Lung (tissue), 12 donors: ENCODE measurements around the gene DNAJC15. TPM values are rescaled to one million over a fixed set of nuclear protein-coding genes. Genes with fewer than 3 reads are reported as not detected.

Source experiments
- ATAC-seq: fragments of 200-7000 bp; cut with Tn5 transposase; one replicate; pipeline ENCODE4 v1.9.1; 2020; ENCODE audit warnings: moderate number of reproducible peaks; ENCODE audit not compliant: insufficient read depth, low FRiP score
- DNase-seq, 3 donors: peaks; one replicate each; pipeline ENCODE4 v3.0.0-alpha.2; 2013 to 2017
- H3K27ac ChIP-seq, 2 donors: one replicate each; pipeline ENCODE4 v1.5.1; 2013; ENCODE audit warnings: mild to moderate bottlenecking in 2 of 2, moderate library complexity in 2 of 2, control low read depth in 1 of 2, inconsistent platforms in 1 of 2, low read depth in 1 of 2, low read length in 1 of 2
- H3K27me3 ChIP-seq, 3 donors: one replicate each; pipeline ENCODE4 v1.5.1; 2013; ENCODE audit warnings: low read length in 2 of 3; ENCODE audit not compliant: control insufficient read depth in 3 of 3, insufficient read depth in 3 of 3
- H3K36me3 ChIP-seq, 4 donors: one replicate each; pipeline ENCODE4 v1.5.1; 2013; ENCODE audit warnings: low read length in 4 of 4, mild to moderate bottlenecking in 1 of 4, moderate library complexity in 1 of 4; ENCODE audit not compliant: control insufficient read depth in 4 of 4, insufficient read depth in 4 of 4
- H3K4me1 ChIP-seq, 5 donors: one replicate each; pipeline ENCODE4 v1.5.1; 2013; ENCODE audit warnings: low read length in 5 of 5, mild to moderate bottlenecking in 2 of 5, moderate library complexity in 1 of 5; ENCODE audit not compliant: control insufficient read depth in 5 of 5, insufficient read depth in 5 of 5
- H3K4me3 ChIP-seq: one replicate; pipeline ENCODE4 v1.5.1; 2013; ENCODE audit warnings: mild to moderate bottlenecking, control low read depth, moderate library complexity
- H3K9ac ChIP-seq, 2 donors: one replicate each; pipeline ENCODE4 v1.5.1; 2013; ENCODE audit warnings: low read length in 2 of 2, control low read depth in 1 of 2; ENCODE audit not compliant: insufficient read depth in 1 of 2
- H3K9me3 ChIP-seq, 4 donors: one replicate each; pipeline ENCODE4 v1.5.1; 2013; ENCODE audit warnings: low read length in 3 of 4, mild to moderate bottlenecking in 1 of 4, moderate library complexity in 1 of 4; ENCODE audit not compliant: control insufficient read depth in 4 of 4, insufficient read depth in 3 of 4
- CTCF ChIP-seq: IDR thresholded peaks from 2 replicates; pipeline ENCODE4 v1.5.1; 2012; ENCODE audit warnings: mild to moderate bottlenecking; ENCODE audit errors: control extremely low read depth, extremely low read depth
- WGBS, 2 donors: extraction: QIAGEN DNeasy Blood & Tissue Kit; methylation state at CpG; one replicate each; pipeline ENCODE4 v1.1.7; 2013; 5-methylcytosine and 5-hydroxymethylcytosine counted together
- polyA plus RNA-seq, 2 donors: library from polyadenylated mRNA; stranded (reverse); fragments of 200-250 nt; gene quantifications; one replicate each; pipeline ENCODE4 v1.2.1, GENCODE V29; 2013
- total RNA-seq, 2 donors: library from RNA; depleted of rRNA in 1 of 2; stranded (reverse); fragments of >200 nt in 1 of 2; gene quantifications; one replicate each; pipeline ENCODE4 v1.2.1, GENCODE V29; 2014 to 2021
- donor health status: control.
- donor health status: control.
- donor health status: Bipolar disorder and iron deficiency.
- donor health status: healthy.
- donor health status: DM: yes; HTN: yes; CAD: no.

The DNAJC15 gene
- total and polyA plus RNA-seq, 4 donors = 16.8 to 21.8 (median 19.2) TPM

- Histone ChIP-seq H3K27me3 (no peaks in the 10 kb centered on the region), H3K4me3 (no peak overlapping the region), H3K4me1 (peaks cover 0 to 7% (median 2%) of the 10 kb centered on the region in 5 donors), H3K9me3 (no peaks in the 10 kb centered on the region), H3K9ac (no peak overlapping the region), H3K36me3 (no peaks in the 10 kb centered on the region), H3K27ac (no peak overlapping the region)
- DNase-seq = no peak
- no peak for ATAC-seq
- TF ChIP-seq CTCF = no peak
- 40 to 79% methylated on average over 3 of the region's 3 CpGs for WGBS, 2 donors
Observed at GRCh38 chr13:42981317-42981716, 42.1 kb upstream of the DNAJC15 start.

GRCh38 chr13:42981853-42982252 is 41.5 kb upstream of the DNAJC15 start:
- ATAC-seq (no peak), DNase-seq (no peak)
- WGBS, 2 donors = 80 to 91% methylated on average over 1 of the region's 1 CpG
- no peaks in the 10 kb centered on the region for H3K9me3 ChIP-seq
- H3K36me3 ChIP-seq = no peaks in the 10 kb centered on the region
- no peak overlapping the region for H3K27ac ChIP-seq
- H3K4me3 ChIP-seq = no peak overlapping the region
- H3K4me1 ChIP-seq = peaks cover 0 to 7% (median 3%) of the 10 kb centered on the region in 5 donors
- TF ChIP-seq CTCF = no peak
- no peaks in the 10 kb centered on the region for H3K27me3 ChIP-seq
- no peak overlapping the region for H3K9ac ChIP-seq

GRCh38 chr13:42984026-42984425 is 39.4 kb upstream of the DNAJC15 start:
- Histone ChIP-seq H3K4me3 (no peak overlapping the region), H3K27ac (no peak overlapping the region), H3K36me3 (no peaks in the 10 kb centered on the region), H3K27me3 (no peaks in the 10 kb centered on the region), H3K9me3 (no peaks in the 10 kb centered on the region), H3K9ac (no peak overlapping the region), H3K4me1 (peaks cover 0 to 7% (median 4%) of the 10 kb centered on the region in 5 donors)
- TF ChIP-seq CTCF = no peak
- DNase-seq (no peak), ATAC-seq (no peak)

GRCh38 chr13:42984691-42985090 is 38.7 kb upstream of the DNAJC15 start:
- Histone ChIP-seq H3K36me3 (no peaks in the 10 kb centered on the region), H3K9ac (no peak overlapping the region), H3K4me3 (no peak overlapping the region), H3K27me3 (no peaks in the 10 kb centered on the region), H3K9me3 (no peaks in the 10 kb centered on the region), H3K4me1 (peaks cover 0 to 7% (median 4%) of the 10 kb centered on the region in 5 donors), H3K27ac (no peak overlapping the region)
- TF ChIP-seq CTCF = no peak
- no peak for ATAC-seq
- WGBS, 2 donors = 23 to 43% methylated on average over 1 of the region's 1 CpG
- no peak for DNase-seq
